Stimulated activated naive B cell treated with anti-CD40 and anti-IgM and Interleukin-4, amounts not matched to agents 10 μg/mL and 1 μg/mL and 100 μg/mL, for 72 hours (primary cell): ENCODE measurements around the gene TRIM24.
A peak's percentile ranks its signal among the peaks of the same experiment; 100 is the strongest.
"Not testable (repeated sequence)": the region's sequence is repeated elsewhere in the genome, so short reads cannot be mapped to it uniquely, and the experiment has no call there.

ENCODE experiments used
- ATAC-seq, 2 donors: fragments of 150-1000 bp; cut with Tn5 transposase; replicated peaks; 2 replicates each; pipeline ENCODE4 v1.10.0; 2021; ENCODE audit warnings: moderate library complexity in 1 of 2
- DNase-seq: peaks from one replicate; pipeline ENCODE4 v3.0.0; 2021
- H3K27ac Mint-ChIP-seq: one replicate; pipeline ENCODE4 v1.8.0; 2022; ENCODE audit warnings: mild to moderate bottlenecking, mixed read lengths
- H3K27me3 Mint-ChIP-seq, 2 donors: one replicate each; pipeline ENCODE4 v1.8.0; 2022; ENCODE audit warnings: mixed read lengths in 2 of 2
- H3K36me3 Mint-ChIP-seq, 2 donors: one replicate each; pipeline ENCODE4 v1.8.0; 2022; ENCODE audit warnings: mixed read lengths in 2 of 2, mild to moderate bottlenecking in 1 of 2
- H3K4me1 Mint-ChIP-seq, 2 donors: one replicate each; pipeline ENCODE4 v1.8.0; 2022; ENCODE audit warnings: mixed read lengths in 2 of 2, mild to moderate bottlenecking in 1 of 2
- H3K4me3 Mint-ChIP-seq, 2 donors: one replicate each; pipeline ENCODE4 v1.8.0; 2022; ENCODE audit warnings: mild to moderate bottlenecking in 2 of 2, mixed read lengths in 2 of 2, moderate library complexity in 1 of 2
- H3K9me3 Mint-ChIP-seq, 2 donors: one replicate each; pipeline ENCODE4 v1.8.0; 2022; ENCODE audit warnings: mixed read lengths in 2 of 2, mild to moderate bottlenecking in 1 of 2

The TRIM24 gene

GRCh38 chr7:138495485-138495884 lies 35.4 kb downstream of the TRIM24 start:
- Mint-ChIP-seq H3K4me3 (no peak overlapping the region), H3K27me3 (no peaks in the 10 kb centered on the region), H3K27ac (no peak overlapping the region), H3K36me3 (peaks cover 20 to 51% of the 10 kb centered on the region in 2 donors), H3K9me3 (no peaks in the 10 kb centered on the region), H3K4me1 (peaks cover 7 to 26% of the 10 kb centered on the region in 2 donors)
- DNase-seq (no peak), ATAC-seq (no peak)

DNA sequence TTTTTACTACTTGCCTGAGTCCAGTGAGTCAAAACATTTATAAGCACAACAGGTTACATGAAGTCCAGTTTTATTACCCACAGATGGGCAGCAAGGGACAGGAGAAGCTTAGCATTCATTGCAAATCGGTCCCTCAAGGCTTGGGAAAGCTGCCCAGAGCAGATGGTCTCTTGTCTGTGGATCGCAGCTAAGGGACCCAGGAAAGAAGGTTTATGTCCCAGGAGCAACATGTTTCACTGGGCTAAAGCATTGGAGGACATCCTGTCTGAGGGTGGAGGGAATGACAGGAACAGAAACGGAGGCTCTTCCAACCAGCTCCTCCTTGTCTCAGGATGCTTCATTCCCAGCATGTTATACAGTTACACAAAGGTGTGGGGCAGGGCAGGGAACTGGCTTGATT lies 39.3 kb downstream of the TRIM24 start:
- H3K27ac Mint-ChIP-seq, result no peak overlapping the region
- no peaks in the 10 kb centered on the region for H3K9me3 Mint-ChIP-seq
- no peak overlapping the region for H3K4me3 Mint-ChIP-seq
- peaks cover 13 to 33% of the 10 kb centered on the region in 2 donors for H3K36me3 Mint-ChIP-seq
- H3K27me3 Mint-ChIP-seq, result no peaks in the 10 kb centered on the region
- ATAC-seq (no peak), DNase-seq (no peak)
- peaks cover 5 to 18% of the 10 kb centered on the region in 2 donors for H3K4me1 Mint-ChIP-seq

- H3K9me3 Mint-ChIP-seq, ATAC-seq, H3K27ac Mint-ChIP-seq, DNase-seq, H3K4me3 Mint-ChIP-seq, H3K27me3 Mint-ChIP-seq: not testable (repeated sequence)
- Mint-ChIP-seq H3K4me1 (peaks cover 5 to 16% of the 10 kb centered on the region in 2 donors), H3K36me3 (peaks cover 15 to 41% of the 10 kb centered on the region in 2 donors)
These were observed 40.2 kb downstream of the TRIM24 start for GRCh38 chr7:138500303-138500702.

DNA sequence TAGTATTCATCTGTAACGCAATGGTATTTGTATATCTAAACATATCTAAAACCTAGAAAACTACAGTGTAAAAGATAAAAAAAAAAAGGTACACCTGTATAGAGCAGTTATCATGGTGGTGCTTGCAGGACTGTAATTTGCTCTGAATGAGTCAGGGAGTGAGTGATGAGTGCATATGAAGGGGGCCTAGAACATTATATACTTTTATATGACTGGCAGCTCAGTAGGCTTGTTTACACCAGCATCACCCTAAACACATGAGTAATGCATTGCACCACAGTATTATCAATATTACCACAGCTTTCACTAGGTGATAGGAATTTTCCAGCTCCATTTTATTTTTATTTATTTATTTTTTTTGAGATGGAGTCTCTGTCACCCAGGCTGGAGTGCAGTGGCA lies 40.8 kb downstream of the TRIM24 start:
- H3K36me3 Mint-ChIP-seq, result peaks cover 21 to 42% of the 10 kb centered on the region in 2 donors
- no peak overlapping the region for H3K4me3 Mint-ChIP-seq
- H3K27me3 Mint-ChIP-seq, result no peaks in the 10 kb centered on the region
- H3K9me3 Mint-ChIP-seq, result peaks cover 2 to 4% of the 10 kb centered on the region in 2 donors
- DNase-seq (no peak), ATAC-seq (no peak)
- H3K4me1 Mint-ChIP-seq, result peaks cover 5 to 20% of the 10 kb centered on the region in 2 donors
- H3K27ac Mint-ChIP-seq, result no peak overlapping the region

DNA sequence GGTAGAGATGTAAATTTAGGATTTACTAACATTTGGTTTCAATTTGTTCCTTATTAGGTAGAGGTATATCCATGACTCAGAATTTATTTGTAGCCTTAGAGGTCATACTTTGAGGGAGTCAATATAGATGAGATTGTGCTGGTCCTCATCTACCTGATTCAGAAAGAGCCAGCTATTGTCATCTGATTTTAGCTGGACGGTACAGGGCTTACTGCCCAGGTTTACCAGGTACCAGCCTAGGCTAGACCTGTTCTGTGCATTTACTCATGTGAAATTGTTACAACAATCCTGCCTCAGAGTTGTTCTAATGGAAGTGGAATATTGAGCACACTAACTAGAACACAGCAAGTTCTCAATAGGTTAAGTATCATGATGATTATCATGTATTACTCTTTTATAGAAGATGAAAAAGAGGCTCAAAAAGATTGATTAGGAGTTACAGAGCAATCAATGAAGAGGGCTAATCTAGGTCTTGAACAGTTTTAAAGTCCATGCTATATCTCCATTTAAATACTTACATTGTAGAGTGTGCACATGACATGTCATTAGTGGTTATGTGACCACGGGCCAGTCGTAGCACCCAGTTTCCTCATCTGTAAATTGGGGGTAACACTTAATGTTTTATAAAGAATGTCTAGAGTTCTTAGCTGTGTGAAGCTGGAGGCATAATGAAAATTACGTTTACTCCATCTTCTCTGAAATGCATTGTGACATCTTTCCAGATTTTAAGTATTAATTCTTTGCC lies 42.1 kb downstream of the TRIM24 start:
- peaks cover 4% of the 10 kb centered on the region in 2 donors for H3K9me3 Mint-ChIP-seq
- DNase-seq (no peak), ATAC-seq (no peak)
- peaks cover 25 to 39% of the 10 kb centered on the region in 2 donors for H3K36me3 Mint-ChIP-seq
- peaks cover 7 to 27% of the 10 kb centered on the region in 2 donors for H3K4me1 Mint-ChIP-seq
- no peak overlapping the region for H3K4me3 Mint-ChIP-seq
- no peaks in the 10 kb centered on the region for H3K27me3 Mint-ChIP-seq
- H3K27ac Mint-ChIP-seq, result no peak overlapping the region

- Mint-ChIP-seq H3K4me1 (peaks cover 8 to 17% of the 10 kb centered on the region in 2 donors), H3K4me3 (no peak overlapping the region), H3K27ac (no peak overlapping the region), H3K27me3 (no peaks in the 10 kb centered on the region), H3K36me3 (peaks cover 19 to 38% of the 10 kb centered on the region in 2 donors), H3K9me3 (peaks cover 4% of the 10 kb centered on the region in 2 donors)
- ATAC-seq, result no peak
- DNase-seq, result no peak
These were observed 45.4 kb downstream of the TRIM24 start for GRCh38 chr7:138505361-138505873.

DNA sequence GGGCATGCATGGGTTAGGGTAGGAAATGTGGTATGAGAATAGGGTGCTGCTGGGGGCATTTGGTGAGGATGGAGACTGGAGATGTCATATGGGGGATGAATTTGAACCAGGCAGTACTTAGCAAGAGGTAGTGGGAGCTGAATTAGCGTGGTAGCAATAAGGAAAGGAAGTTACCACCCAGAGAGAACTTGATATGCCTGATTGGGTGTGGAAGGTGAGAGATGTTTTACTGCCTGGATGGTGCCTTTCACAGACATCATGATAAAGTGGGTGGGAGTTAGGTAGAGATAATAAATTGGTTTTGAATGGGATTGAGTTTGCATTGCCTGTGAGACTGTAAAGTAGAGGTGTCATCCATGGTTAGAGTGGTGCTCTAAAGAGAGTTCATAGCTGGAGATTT lies 46.7 kb downstream of the TRIM24 start:
- Mint-ChIP-seq H3K36me3 (peaks cover 27 to 48% of the 10 kb centered on the region in 2 donors), H3K4me3 (no peak overlapping the region), H3K27ac (no peak overlapping the region), H3K4me1 (peaks cover 8 to 17% of the 10 kb centered on the region in 2 donors), H3K27me3 (no peaks in the 10 kb centered on the region), H3K9me3 (peaks cover 7% of the 10 kb centered on the region in 2 donors)
- DNase-seq, result no peak
- ATAC-seq, result no peak

GRCh38 chr7:138510003-138510402 lies 49.9 kb downstream of the TRIM24 start:
- DNase-seq (no peak), ATAC-seq (no peak)
- no peak overlapping the region for H3K4me3 Mint-ChIP-seq
- peaks cover 8 to 14% of the 10 kb centered on the region in 2 donors for H3K9me3 Mint-ChIP-seq
- no peaks in the 10 kb centered on the region for H3K27me3 Mint-ChIP-seq
- no peak overlapping the region for H3K27ac Mint-ChIP-seq
- peaks cover 21 to 32% of the 10 kb centered on the region in 2 donors for H3K4me1 Mint-ChIP-seq
- peaks cover 44 to 67% of the 10 kb centered on the region in 2 donors for H3K36me3 Mint-ChIP-seq

- ATAC-seq, result no peak
- no peaks in the 10 kb centered on the region for H3K27me3 Mint-ChIP-seq
- no peak overlapping the region for H3K4me3 Mint-ChIP-seq
- H3K27ac Mint-ChIP-seq, result no peak overlapping the region
- peaks cover 36 to 64% of the 10 kb centered on the region in 2 donors for H3K36me3 Mint-ChIP-seq
- no peak for DNase-seq
- H3K4me1 Mint-ChIP-seq, result peaks cover 17 to 18% of the 10 kb centered on the region in 2 donors
- peaks cover 4 to 9% of the 10 kb centered on the region in 2 donors for H3K9me3 Mint-ChIP-seq
These were observed 52.2 kb downstream of the TRIM24 start for GRCh38 chr7:138512092-138512858.

GRCh38 chr7:138512885-138513284 lies 52.8 kb downstream of the TRIM24 start:
- H3K27ac Mint-ChIP-seq, result no peak overlapping the region
- H3K9me3 Mint-ChIP-seq, result peaks cover 4 to 9% of the 10 kb centered on the region in 2 donors
- ATAC-seq, result no peak
- H3K36me3 Mint-ChIP-seq, result peaks cover 39 to 69% of the 10 kb centered on the region in 2 donors
- no peaks in the 10 kb centered on the region for H3K27me3 Mint-ChIP-seq
- peaks cover 17 to 18% of the 10 kb centered on the region in 2 donors for H3K4me1 Mint-ChIP-seq
- no peak for DNase-seq
- no peak overlapping the region for H3K4me3 Mint-ChIP-seq

GRCh38 chr7:138513344-138513871 lies 53.3 kb downstream of the TRIM24 start:
- H3K36me3 Mint-ChIP-seq, result peaks cover 34 to 65% of the 10 kb centered on the region in 2 donors
- no peak for DNase-seq

DNA sequence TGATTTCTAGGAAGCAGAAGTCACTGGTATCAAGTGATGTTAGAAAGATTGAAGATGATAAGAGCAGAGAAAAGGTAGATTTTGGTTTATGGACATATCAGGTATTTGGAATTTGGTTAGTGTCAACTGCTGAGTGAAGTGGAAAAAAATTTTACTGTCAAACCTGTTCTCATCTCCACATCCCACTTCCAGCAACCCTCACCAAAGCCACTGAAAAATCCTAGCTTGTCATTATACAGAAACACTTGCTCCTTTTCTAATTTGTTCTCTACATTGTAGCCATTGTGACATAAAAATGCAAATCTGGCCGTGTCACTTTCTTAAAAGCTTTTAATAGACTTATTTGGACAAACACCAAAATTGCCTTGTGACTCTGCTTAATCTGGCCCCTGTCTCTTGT lies 54.0 kb downstream of the TRIM24 start:
- Mint-ChIP-seq H3K27ac (no peak overlapping the region), H3K9me3 (peaks cover 4 to 9% of the 10 kb centered on the region in 2 donors), H3K36me3 (peaks cover 35 to 67% of the 10 kb centered on the region in 2 donors), H3K4me1 (peaks cover 17 to 18% of the 10 kb centered on the region in 2 donors), H3K4me3 (no peak overlapping the region), H3K27me3 (no peaks in the 10 kb centered on the region)
- no peak for ATAC-seq
- no peak for DNase-seq

More at GRCh38 chr7:138513344-138513871, 53.3 kb downstream of the TRIM24 start:
- peaks cover 17 to 18% of the 10 kb centered on the region in 2 donors for H3K4me1 Mint-ChIP-seq
- no peak overlapping the region for H3K27ac Mint-ChIP-seq
- no peak overlapping the region for H3K4me3 Mint-ChIP-seq
- ATAC-seq, result no peak
- peaks cover 4 to 9% of the 10 kb centered on the region in 2 donors for H3K9me3 Mint-ChIP-seq
- H3K27me3 Mint-ChIP-seq, result no peaks in the 10 kb centered on the region

GRCh38 chr7:138515001-138515528 lies 55.0 kb downstream of the TRIM24 start:
- peak; percentile 93 to 96 for ATAC-seq
- DNase-seq, result no peak
- H3K27ac Mint-ChIP-seq, result peak overlapping the region; percentile 42
- peaks cover 14 to 18% of the 10 kb centered on the region in 2 donors for H3K4me1 Mint-ChIP-seq
- no peak overlapping the region for H3K4me3 Mint-ChIP-seq
- peaks cover 39 to 72% of the 10 kb centered on the region in 2 donors for H3K36me3 Mint-ChIP-seq
- peaks cover 4 to 9% of the 10 kb centered on the region in 2 donors for H3K9me3 Mint-ChIP-seq
- H3K27me3 Mint-ChIP-seq, result no peaks in the 10 kb centered on the region
